NCI-H2196 treated with DMSO at 0.1 percent for 48 hours (cell line): ENCODE measurements around the gene FAM216B.
"Not testable (repeated sequence)": the region's sequence is repeated elsewhere in the genome, so short reads cannot be mapped to it uniquely, and the experiment has no call there.

Experiments
- DNase-seq: peaks from one replicate; lab custom pipeline; 2025; ENCODE audit not compliant: unreplicated experiment; lab: John Stamatoyannopoulos, UW

The FAM216B gene

DNA sequence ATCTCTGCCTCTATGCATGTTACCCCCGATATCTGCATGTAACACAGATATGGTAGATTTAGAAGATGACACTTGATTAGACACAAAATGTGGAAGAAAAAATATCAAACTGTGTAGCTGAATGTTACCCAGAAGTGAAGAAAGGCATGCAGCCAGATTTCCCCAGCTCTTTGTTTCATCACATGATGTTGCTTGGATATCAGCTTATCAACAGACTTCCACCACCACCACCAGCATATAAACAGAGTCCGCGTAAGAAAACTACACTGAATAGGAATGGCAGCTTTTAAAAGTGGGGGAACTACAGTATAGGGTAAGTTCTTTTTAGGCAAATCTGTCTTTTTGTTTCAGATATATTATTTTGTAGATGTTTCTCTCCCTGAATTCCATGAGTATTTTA is at the start of gene FAM216B:
Gene FAM216B (plus strand): TSS at position 233 of the 400 bp plus-strand sequence. CDS start 2,484 bp downstream, outside the sequence.
- DNase-seq = no peak

DNA sequence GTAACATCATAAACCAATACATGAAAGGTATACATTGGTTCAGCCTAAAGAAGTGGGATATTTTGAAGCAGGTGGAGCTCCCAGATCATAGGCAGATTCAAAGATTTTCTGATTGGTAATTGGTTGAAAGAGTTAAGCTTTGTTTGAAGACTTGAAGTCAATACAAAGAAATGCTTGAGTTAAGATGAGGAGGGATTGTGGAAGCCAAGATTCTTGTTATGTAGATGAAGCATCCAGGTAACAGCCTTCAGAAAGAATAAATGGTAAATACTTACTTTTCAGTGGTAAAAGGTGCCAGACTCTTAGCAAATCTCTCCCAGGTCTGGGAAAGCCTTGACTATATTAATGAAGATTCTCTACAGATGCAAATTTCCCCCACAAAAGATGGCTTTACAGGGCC is 49.3 kb upstream of the FAM216B start:
- no peak for DNase-seq

DNA sequence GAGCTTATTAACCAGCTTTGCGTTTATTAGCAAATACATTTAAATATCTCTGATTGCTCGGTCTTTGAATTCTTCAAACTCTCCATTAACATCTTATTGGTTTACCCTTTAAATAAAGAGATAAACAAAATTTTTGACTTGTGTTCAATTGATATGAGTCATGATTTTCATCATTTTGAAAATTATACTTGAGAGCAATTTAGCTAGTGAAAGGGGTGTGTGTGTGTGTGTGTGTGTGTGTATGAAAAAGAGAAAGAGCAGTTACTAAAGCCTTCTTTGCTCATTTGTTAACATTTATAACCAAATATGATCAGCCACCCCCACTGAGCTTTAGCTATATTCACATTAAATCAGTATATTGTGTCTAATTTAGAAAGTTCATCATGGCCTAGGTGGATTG is 48.3 kb upstream of the FAM216B start:
- DNase-seq = no peak

DNA sequence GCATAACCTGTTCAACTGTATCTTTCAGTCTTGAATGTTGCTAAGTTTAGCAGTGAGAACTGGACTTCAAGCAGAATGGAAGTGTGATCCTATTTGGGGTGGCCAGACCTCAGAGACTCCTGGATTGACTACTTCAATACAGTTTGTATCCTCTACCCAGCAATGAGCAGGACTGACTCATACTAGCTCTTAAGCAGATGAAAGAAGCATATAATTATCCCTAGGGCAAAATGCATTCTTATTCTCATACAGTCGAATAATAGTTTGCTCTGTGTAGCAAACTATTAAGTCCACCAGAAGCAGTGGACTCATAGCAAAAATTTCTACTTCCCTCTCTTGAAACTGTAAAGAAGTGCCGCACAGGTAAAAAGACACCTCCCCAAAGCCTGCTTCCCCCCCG is 46.4 kb upstream of the FAM216B start:
- no peak for DNase-seq

DNA sequence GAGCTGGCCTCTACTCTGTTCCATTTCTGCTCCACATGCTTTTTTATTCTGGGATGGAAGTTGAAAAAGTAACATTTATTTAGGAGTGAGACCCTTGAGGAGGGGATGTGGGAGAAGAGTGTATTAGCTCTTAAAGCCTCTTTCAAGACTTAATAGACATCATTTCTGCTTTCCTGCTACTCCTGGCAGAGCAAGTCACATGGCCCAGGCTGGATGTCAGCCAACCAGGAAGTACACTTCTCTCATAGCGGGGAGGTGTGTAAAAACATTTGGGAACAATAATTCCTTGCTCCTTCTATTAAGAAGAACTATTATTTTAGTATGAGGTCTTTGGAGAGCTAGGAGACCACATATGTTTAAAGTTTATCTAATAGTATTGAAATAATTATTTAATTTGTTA is 40.6 kb upstream of the FAM216B start:
- DNase-seq = no peak

DNA sequence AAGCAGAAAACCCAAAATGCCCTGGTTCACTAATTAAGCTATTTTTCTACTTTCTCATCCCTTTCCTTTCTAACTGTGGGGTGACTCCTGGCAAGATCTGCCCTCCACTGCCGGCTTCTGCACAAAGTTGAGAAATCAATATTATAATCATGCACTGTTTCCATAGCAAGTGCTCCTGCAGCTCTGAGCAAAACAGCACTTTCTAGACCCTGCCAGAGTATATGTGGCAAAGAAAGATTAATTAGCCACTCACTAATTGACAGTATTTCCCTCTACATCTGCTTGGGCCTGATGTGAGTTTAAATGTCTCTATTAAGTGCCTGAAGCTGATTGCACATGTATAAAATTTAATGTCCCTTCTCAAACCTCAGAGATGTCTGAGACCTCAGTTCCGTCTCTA is 39.5 kb upstream of the FAM216B start:
- DNase-seq = no peak

DNA sequence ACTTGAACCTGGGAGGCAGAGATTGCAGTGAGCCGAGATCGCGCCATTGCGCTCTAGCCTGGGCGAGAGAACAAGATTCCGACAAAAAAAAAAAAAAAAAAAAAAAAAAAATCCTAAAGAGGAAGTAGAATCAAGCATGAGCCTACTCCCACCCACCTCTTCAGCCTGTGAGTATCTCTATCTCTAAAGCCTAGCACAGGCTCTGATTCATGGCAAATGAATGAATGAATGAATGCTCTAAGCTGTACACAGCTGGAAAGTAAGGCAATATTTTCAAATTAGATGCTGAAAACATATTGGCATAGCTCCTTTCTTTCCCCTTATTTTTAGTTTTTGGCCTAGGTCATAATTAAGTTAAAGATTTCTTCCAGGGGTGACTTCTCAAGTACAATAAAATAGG is 35.7 kb upstream of the FAM216B start:
- DNase-seq = no peak

DNA sequence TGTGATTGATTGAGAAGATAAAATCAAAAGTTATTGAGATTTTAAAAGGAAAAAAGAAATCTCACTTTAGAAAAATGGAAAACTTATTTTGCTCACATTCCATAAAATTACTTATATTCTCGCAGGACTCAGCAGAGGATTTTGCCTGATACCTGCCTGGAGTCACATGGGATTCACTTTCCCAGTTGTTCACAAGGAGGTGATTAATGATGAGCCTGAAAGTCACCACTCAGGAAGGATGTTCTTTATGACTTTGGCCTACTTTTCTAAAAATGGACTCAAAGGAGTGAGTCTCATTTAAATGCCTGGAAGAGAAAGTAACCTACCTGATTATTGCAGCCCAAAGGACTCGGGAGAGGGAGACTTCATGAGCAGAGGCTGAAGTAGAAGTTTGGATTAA is 34.5 kb upstream of the FAM216B start:
- no peak for DNase-seq

DNA sequence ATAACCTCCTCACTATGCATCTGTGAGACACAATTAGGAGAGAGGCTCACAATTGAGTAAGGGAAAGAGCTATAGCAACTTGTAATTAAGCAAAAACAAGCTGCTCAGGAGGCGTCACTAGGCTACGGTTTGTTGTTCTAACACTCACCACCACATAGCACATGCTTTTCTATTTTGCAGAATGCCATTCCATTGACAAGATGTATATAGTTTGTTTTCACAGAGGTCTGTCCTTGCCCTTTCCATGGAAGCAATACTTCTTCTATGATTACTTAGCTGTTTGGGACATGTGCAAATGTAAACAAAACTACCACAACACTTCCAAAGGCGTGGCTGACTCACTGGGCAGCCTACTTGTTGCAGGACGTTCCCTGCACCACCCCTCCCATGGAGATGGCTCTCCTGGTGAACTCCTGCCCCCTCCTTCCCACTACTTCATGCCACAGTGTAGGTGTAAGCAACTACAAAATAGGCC is 33.9 kb upstream of the FAM216B start:
- no peak for DNase-seq

DNA sequence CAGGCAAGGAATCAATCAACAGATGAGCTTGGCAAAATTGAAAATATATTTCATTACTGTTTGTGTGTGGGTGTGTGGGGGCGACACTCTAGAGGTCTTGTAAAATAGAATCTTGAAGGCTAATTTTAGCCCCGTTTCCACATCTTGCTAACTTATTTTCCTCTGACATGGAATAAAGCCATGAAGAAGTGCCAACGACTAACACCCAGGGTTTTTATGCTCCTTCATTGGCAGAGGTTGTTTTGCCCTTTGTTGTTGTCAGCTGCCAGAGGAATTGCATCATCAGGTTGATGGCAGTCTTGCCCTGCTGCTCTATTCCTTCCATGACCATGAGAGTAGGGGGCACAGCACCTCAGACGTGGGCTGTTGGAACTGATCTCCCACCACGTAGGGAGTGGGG is 30.6 kb upstream of the FAM216B start:
- no peak for DNase-seq

DNA sequence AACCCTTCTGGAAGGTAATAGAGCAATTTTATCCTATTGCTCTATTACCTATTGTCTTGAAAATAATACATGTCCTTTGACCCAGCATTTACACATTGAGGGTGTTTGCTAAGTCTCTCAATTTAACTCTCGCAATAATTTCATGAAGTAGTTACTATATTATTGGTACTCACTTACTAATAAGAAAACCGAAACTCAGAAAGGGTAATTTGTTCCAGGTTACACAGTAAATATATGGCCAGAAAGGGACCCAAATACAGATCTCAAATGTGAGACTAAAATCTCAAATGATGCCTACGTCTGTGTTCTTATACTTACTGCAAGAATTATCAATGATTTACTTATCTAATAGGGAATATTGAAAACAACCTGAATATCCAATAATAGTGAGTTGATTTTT is 29.7 kb upstream of the FAM216B start:
- no peak for DNase-seq

DNA sequence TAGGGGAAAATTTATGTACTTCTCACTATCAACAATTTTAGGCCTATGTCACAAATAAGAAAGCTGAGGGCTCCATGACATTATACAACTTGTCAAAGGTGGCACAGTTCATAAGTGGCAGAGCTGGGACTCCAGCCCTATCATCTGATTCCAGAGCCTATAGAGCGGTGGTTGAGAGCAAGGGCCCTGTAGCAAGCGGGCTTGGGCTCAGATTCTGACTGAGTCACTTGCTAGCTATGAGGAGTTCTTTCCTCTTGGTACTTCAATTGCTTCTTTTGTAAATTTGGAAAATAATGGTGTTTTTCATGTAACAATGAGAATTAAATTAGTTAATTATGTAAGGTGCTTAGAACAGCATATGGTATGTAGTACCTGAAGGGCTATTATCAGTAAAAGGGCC is 28.7 kb upstream of the FAM216B start:
- no peak for DNase-seq

DNA sequence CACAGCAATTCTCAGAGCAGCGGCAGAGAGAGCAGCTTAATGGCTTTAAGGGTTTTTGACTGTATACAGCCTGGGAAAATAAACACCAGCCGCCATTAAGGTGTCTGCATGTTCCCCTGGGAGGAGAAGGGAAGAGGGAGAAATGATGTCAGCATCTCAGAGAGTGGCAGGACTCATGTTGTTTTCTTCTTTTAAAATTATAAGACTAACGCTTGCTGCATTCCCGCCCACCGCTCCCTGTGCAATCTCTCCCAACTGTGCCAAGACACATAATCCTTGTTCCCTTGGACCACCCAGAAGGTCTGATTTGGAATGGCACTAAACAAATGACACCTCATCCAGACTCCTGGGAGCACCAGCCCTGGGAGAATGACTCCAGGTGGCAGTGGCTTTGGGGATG is 27.7 kb upstream of the FAM216B start:
- DNase-seq = no peak

DNA sequence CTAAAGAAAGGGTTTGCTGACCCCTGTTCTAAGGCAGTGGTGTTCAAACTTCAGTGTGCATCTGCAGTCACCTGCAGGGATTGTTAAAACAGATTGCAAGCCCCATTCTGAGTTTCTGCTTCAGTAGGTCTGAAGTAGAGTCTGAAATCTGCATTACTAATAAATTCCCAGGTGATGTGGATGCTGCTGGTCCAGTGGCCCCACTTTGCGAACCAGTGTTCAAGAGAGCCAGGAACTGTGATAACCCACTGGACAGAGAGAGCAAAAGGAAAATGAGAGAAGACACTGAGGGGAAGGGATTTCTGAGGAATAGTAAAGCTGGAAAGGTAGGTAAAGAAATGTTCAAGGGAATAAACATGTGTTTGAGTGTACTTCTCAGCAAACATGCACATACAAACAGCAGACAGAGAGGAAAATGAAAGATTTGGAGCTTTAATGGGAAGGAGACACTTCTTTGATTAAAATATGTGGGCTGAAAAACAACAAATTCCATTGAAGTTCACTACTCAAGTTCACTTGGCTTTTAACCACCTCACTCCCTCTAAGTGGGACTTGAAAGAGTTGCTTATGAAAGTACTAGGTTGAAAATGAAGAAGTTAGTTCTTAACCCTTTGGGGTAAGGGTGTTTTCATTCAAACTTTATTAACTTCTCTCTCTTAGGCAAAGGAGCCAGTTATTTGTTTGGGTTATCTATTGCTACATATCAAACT is 26.4 kb upstream of the FAM216B start:
- DNase-seq = no peak

DNA sequence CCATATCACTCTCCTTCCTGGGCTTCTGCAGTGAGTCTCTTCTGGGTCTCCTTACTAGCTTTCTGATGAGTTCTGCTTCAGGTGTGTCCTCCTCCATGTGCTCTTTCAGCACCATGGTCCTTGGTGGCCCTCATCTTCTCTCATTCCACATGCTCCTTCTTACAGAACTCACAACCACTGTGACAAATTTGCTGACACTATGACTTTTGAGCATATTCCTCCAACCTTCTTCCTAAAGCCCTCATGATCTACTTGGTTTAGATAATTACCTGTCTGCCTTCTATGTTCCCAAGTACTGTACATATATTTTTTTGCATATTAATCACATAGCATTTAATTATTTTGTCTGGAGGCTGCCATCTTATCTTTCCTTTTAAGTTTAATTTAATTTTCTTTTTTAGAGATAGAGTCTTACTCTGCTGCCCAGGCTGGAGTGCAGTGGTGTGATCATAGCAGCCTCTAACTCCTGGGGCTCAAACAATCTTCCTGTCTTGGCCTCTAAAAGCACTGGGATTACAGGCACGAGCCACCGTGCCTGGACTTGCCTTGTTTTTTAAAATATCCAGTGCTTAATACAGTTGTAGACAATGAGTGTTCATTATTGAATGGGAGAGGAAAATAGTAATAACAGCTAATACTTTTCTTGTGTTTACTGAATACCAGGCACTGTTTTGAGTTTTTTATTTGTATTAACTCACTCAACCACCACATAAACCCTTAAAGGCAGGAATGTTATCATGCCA is 23.5 kb upstream of the FAM216B start:
- DNase-seq = no peak

DNA sequence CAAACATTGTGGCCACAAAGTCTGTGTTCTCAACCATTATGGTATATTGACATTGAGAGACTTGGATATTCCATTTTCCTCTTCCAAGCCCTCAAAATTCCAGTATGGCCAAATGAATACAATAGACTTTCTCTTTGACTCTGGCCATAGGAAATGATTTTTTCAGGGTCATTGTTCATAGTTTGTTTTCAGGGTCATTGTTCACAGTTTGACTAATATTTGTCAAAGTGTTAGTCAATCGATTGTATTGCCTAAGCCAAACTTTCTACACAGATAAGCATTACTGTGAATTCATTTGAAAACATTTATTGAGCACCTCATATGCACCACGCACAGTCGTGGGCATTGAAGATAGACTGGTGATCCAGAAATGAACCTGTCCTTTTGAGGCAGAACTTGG is 22.9 kb upstream of the FAM216B start:
- no peak for DNase-seq

DNA sequence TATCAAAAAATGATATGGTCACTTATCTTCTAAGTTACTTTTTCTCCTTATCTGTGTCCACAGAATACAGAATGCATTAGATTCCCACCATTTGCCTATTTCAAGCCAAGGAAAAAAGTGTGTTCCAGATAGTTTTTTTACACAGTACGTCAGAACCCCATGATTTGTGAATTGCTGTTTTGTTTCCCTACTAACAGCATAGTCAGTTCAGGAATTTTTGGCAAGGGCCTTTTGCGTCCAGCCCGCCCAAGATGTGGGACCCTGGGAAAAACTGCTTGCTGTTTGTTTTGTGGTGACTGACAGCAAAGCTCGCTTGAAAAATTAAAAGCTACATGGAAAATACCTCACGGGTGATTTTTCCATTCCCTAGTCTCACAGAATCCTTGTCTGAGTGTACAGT is 20.4 kb upstream of the FAM216B start:
- no peak for DNase-seq

DNA sequence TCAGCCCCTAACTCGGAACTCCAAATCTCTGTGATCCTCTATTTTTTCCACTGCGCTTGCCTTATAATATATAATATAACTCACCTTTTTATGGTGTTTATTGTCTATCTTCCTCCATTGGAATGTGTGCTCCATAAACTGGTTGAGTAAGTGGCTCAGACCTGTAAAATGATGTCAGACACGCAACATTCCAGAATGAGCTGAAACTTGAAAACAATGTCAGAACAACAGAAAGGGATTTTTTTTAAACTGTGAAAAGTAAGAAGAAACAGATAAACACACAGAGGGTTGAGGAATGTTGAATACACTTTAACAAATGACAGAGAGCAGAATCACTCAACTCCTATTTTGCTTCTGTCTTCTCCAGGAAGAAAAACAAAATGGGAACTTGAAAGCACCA is 19.1 kb upstream of the FAM216B start:
- no peak for DNase-seq

DNA sequence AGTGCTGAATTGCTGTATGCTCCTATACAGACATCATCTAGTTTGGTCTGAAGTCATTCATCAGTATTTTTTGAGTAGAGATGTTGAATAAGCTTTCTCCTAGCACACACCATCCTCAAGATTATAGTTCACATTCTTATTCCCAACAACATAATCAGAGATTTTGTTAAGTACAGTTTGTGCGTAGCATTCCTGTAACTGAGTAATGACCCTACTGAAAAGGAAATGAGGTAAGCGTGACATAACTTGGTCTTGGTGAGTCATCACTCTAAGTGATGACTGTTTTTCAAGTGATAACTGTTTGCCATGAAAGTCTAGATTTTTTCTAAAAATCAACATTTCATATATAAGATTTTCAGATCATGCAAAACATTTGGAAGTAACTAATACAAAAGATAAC is 18.5 kb upstream of the FAM216B start:
- DNase-seq = no peak

DNA sequence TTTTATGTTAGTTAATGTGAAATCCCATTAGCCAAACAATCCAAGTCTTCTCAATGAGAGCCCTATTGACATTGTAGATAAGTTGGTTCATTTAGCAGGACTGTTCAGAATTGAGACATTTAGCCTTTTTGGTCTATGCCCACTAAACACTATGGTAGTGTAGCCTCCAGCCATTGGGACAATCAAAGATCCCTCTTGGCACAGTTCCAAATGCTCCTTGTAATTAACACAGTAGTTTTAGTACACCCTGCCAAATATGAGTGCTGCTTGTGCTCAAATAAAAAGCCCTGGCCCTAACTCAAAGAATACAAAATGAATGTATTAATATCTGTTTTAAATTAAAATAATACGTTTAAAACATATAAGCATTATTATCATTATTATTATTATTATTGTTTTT is 15.4 kb upstream of the FAM216B start:
- no peak for DNase-seq

DNA sequence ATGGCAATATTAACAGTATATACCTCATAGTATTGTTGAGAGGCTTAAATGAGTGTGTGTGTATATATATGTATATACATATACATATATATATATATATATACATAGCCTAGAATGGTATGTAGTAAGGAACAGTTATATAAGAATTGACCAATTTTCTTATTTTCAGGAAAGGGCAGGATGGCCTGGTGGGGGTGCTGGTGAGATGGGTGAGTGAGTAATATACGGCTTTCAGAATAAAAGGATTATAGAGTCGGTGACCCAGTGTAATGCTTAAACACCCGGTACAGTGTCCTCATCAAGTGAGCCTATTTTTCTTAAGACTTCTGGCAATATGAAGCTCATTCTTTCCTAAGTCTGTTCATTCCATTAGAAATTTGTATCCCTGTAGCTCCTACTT is 11.7 kb upstream of the FAM216B start:
- DNase-seq = no peak

DNA sequence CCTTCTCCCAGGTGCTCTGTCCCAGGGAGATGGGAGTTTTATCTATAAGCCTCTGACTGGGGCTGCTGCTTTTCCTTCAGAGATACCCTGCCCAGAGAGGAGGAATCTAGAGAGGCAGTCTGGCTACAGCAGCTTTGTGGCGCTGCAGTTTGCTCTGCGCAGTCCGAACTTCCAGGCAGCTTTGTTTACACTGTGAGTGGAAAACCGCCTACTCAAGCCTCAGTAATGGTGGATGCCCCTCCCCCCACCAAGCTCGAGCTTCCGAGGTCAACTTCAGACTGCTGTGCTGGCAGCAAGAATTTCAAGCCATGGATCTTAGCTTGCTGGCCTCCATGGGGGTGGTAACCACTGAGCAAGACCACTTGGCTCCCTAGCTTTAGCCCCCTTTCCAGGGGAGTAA is 4.8 kb upstream of the FAM216B start:
- DNase-seq = not testable (repeated sequence)

DNA sequence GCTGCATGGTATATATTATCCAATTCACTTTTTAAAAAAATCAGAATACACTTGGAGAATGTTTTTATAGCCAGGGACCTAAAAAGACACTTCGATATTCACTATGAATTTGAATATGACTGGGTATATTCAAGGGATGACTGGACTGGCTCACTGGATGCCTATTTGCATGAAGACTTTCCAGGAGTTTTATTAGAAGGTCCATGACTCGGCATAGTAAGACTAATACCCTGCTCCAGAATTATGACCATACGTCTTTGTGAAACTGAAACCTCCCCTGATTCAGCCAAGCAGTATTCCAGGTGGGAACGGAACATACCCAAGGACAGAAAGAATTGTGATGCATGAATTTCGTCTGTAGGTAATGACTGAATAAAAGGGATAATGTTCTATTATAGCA is 3.9 kb upstream of the FAM216B start:
- DNase-seq = no peak
